Duodenal mucosa (tissue), 2 donors: ENCODE data around the gene STIM2.
"Not testable (repeated sequence)": the region's sequence is repeated elsewhere in the genome, so short reads cannot be mapped to it uniquely, and the experiment has no call there.

Source experiments
- H3K27ac ChIP-seq: one replicate; pipeline ENCODE4 v1.7.0; 2013; ENCODE audit warnings: low read depth, low read length
- H3K27me3 ChIP-seq, 2 donors: one replicate each; pipeline ENCODE4 v1.7.0; 2013; ENCODE audit warnings: low read length in 2 of 2, control low read depth in 1 of 2; ENCODE audit not compliant: insufficient read depth in 2 of 2, control insufficient read depth in 1 of 2
- H3K36me3 ChIP-seq, 2 donors: one replicate each; pipeline ENCODE4 v1.7.0; 2013; ENCODE audit warnings: low read length in 2 of 2, control low read depth in 1 of 2; ENCODE audit not compliant: insufficient read depth in 2 of 2, control insufficient read depth in 1 of 2
- H3K4me1 ChIP-seq, 2 donors: one replicate each; pipeline ENCODE4 v1.7.0; 2013; ENCODE audit warnings: low read length in 2 of 2, control low read depth in 1 of 2; ENCODE audit not compliant: insufficient read depth in 2 of 2, control insufficient read depth in 1 of 2
- H3K4me3 ChIP-seq, 2 donors: one replicate each; pipeline ENCODE4 v1.7.0; 2013; ENCODE audit warnings: low read length in 2 of 2, low read depth in 1 of 2
- H3K9ac ChIP-seq, 2 donors: one replicate each; pipeline ENCODE4 v1.7.0; 2013; ENCODE audit warnings: low read length in 2 of 2, low read depth in 1 of 2
- H3K9me3 ChIP-seq, 2 donors: one replicate each; pipeline ENCODE4 v1.7.0; 2013; ENCODE audit warnings: low read length in 2 of 2, control low read depth in 1 of 2; ENCODE audit not compliant: control insufficient read depth in 1 of 2

Gene STIM2

DNA sequence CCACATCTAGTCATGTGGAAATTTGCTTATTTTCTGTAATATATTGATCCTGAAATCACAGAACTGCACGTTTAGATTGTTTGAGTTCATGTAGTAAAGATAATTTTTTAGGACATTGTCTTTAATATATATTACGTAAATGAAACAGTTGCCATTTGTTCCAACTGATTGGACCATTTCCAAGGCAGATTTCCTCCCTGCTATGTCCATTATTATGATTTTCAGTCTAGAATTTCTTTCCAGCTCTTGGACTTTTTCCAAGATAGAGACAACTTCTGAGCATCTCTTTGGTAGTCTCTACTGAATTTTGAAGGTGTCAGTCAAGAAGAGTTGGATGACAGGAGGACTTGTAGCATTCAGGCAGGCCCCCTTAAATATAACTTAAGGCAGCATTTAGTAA, 94.6 kb downstream of the STIM2 start:
- peaks cover 0 to 5% of the 10 kb centered on the region in 2 donors for H3K9me3 ChIP-seq
- H3K4me3 ChIP-seq, result no peak overlapping the region
- no peaks in the 10 kb centered on the region for H3K27me3 ChIP-seq
- H3K36me3 ChIP-seq, result peaks cover 0 to 6% of the 10 kb centered on the region in 2 donors
- H3K4me1 ChIP-seq, result peaks cover 0 to 4% of the 10 kb centered on the region in 2 donors
- no peak overlapping the region for H3K27ac ChIP-seq
- H3K9ac ChIP-seq, result no peak overlapping the region

DNA sequence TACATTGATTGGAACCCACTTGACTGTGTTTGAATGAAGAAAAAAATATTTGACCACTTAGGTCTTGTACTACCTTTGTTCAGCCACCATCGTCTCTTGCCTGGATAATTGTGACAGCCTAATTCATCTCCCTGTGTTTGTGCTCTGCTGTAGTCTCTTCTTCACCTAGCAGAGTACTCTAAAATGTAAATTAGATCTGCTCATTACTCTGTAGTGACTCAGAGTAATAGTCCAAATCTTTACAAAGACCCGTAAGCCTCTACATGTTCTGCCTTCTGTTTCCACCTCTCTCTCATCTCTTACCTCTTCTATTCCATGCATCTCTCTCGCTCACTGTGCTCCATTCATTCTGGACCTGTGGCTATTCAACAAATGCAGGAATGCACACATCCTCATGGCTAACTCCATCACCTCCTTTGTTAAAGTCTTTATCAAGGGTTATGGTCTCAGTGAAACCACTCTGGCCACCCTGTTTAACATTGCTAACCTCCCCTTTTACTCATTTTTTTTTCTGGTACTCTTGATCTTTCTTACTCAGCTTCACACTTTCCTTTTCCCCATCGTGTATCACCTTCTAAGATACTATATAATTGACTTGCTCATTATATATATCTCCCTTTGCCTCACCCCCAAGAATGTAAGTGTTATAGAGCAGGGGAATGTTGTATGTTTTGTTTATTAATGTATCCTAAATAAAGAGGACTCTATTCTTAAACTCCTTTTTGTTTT, 98.4 kb downstream of the STIM2 start:
- H3K4me3 ChIP-seq, result no peak overlapping the region
- no peaks in the 10 kb centered on the region for H3K9me3 ChIP-seq
- H3K36me3 ChIP-seq, result peaks cover 0 to 10% of the 10 kb centered on the region in 2 donors
- H3K9ac ChIP-seq, result no peak overlapping the region
- H3K27ac ChIP-seq, result no peak overlapping the region
- H3K4me1 ChIP-seq, result no peaks in the 10 kb centered on the region
- H3K27me3 ChIP-seq, result no peaks in the 10 kb centered on the region

DNA sequence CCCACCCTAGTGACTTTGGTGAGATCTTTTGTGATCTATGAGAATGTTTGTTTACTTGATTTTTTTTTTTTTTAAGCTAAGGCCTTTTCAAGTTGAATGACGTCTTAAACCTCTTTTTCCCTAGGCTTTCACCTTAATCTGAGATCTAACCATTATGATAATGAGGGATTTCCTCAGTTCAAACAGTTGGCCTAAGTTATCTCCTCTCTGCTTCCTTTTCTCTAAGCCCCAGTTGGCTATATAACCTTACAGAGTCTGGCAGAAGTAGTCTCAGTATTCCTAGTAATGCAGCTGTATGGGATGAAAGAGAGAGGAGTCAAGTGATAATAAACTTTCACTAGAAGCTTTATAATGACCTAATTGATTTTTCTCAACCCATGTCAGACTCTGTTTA, 99.0 kb downstream of the STIM2 start:
- no peak overlapping the region for H3K4me3 ChIP-seq
- no peak overlapping the region for H3K9ac ChIP-seq
- no peaks in the 10 kb centered on the region for H3K4me1 ChIP-seq
- peaks cover 0 to 10% of the 10 kb centered on the region in 2 donors for H3K36me3 ChIP-seq
- no peak overlapping the region for H3K27ac ChIP-seq
- H3K9me3 ChIP-seq, result no peaks in the 10 kb centered on the region
- no peaks in the 10 kb centered on the region for H3K27me3 ChIP-seq

DNA sequence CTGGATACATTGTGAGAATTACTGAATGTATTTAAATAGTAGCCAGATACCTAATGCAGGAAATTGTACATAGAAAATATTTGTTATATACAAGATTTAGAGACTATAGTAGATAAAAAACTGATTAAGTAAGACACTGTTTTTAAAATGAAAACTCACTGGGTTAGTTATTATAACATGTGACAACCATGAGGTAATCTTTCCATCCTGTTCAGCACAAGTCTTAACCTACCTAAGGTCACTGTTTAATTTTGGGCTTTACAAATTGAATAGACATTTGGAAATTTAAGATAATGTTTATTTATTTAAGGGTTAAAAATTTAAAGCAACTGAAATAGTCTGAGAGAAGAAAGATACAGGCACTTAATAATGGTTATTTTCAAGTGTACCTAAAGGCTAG, 102.1 kb downstream of the STIM2 start:
- Histone ChIP-seq H3K9me3 (no peaks in the 10 kb centered on the region), H3K9ac (no peak overlapping the region), H3K4me1 (no peaks in the 10 kb centered on the region), H3K27ac (no peak overlapping the region), H3K4me3 (no peak overlapping the region), H3K36me3 (peaks cover 0 to 10% of the 10 kb centered on the region in 2 donors), H3K27me3 (no peaks in the 10 kb centered on the region)

GRCh38 chr4:26964512-26964911, 103.9 kb downstream of the STIM2 start:
- Histone ChIP-seq H3K36me3 (peaks cover 0 to 4% of the 10 kb centered on the region in 2 donors), H3K27me3 (no peaks in the 10 kb centered on the region), H3K9ac (no peak overlapping the region), H3K9me3 (no peaks in the 10 kb centered on the region), H3K27ac (no peak overlapping the region), H3K4me1 (no peaks in the 10 kb centered on the region), H3K4me3 (no peak overlapping the region)

GRCh38 chr4:26964994-26965393, 104.4 kb downstream of the STIM2 start:
- H3K27me3 ChIP-seq, result no peaks in the 10 kb centered on the region
- H3K36me3 ChIP-seq, result peaks cover 0 to 4% of the 10 kb centered on the region in 2 donors
- no peaks in the 10 kb centered on the region for H3K4me1 ChIP-seq
- H3K27ac ChIP-seq, result no peak overlapping the region
- no peaks in the 10 kb centered on the region for H3K9me3 ChIP-seq
- no peak overlapping the region for H3K4me3 ChIP-seq
- no peak overlapping the region for H3K9ac ChIP-seq

- not testable (repeated sequence) for H3K27ac ChIP-seq, H3K36me3 ChIP-seq, H3K4me3 ChIP-seq, H3K9ac ChIP-seq, H3K4me1 ChIP-seq, H3K27me3 ChIP-seq, H3K9me3 ChIP-seq
Observed at GRCh38 chr4:26975464-26976181, 115.0 kb downstream of the STIM2 start.

DNA sequence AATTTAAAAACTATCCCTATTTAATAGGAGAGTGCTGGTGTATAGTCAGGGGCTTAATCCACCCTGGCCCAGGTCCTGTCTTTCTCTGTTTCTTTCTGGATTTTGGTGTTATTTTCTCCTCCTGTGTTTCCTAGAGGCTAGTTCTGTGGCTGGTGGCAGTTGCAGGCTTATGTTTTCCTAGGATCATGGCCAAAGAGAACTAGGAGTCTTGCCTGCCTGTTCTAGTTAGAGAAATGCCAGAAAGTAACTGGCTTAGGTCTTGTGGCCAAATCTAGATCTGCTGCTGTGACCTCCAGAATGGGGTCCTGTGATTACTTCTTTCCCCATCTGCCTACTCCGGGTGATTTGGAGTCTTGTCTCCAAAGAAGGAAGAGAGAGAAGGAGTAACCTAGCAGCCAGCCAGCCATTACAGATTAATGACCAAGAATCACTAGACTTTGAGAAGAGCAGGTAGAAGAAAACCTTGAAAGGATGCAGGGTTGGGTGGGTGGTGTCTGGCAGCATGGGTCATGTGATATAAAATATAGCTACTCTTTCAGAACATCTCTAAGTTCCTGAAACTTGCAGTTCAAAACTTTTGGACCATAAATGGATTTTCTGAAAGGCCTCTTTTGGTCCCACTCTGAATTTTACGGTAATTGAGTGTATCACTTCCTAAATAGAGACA, 117.9 kb downstream of the STIM2 start:
- no peaks in the 10 kb centered on the region for H3K36me3 ChIP-seq
- H3K9ac ChIP-seq, result no peak overlapping the region
- no peaks in the 10 kb centered on the region for H3K4me1 ChIP-seq
- no peaks in the 10 kb centered on the region for H3K9me3 ChIP-seq
- H3K27me3 ChIP-seq, result no peaks in the 10 kb centered on the region
- H3K4me3 ChIP-seq, result no peak overlapping the region
- no peak overlapping the region for H3K27ac ChIP-seq

DNA sequence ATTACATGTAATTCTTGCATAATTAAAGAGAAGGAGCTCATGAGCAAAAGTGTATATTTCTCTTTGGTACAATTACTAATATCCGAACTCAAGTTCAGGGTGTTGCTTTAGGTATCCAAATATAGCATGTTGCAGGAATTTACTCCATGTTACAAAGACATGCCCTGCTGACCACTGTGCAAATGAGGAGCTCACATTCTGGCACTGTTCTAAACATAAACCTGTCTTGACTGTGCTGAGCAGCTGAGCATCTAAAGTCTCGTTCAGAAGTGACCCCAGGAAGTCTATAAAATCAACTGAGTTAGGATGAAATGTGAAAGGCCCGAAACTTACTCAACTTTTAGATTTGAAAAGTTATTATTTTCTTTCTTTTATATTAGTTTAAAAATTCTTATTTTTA, 124.3 kb downstream of the STIM2 start:
- Histone ChIP-seq H3K9ac (no peak overlapping the region), H3K9me3 (no peaks in the 10 kb centered on the region), H3K4me1 (peaks cover 0 to 3% of the 10 kb centered on the region in 2 donors), H3K27ac (no peak overlapping the region), H3K4me3 (no peak overlapping the region), H3K27me3 (no peaks in the 10 kb centered on the region), H3K36me3 (no peaks in the 10 kb centered on the region)

GRCh38 chr4:26985873-26986272, 125.2 kb downstream of the STIM2 start:
- H3K27ac ChIP-seq, result no peak overlapping the region
- no peak overlapping the region for H3K9ac ChIP-seq
- H3K36me3 ChIP-seq, result no peaks in the 10 kb centered on the region
- H3K4me1 ChIP-seq, result peaks cover 0 to 3% of the 10 kb centered on the region in 2 donors
- H3K9me3 ChIP-seq, result no peaks in the 10 kb centered on the region
- H3K27me3 ChIP-seq, result no peaks in the 10 kb centered on the region
- H3K4me3 ChIP-seq, result no peak overlapping the region
